K562 (cell line): ENCODE results near the gene FOXL2NB. TPM values are rescaled to one million over a fixed set of nuclear protein-coding genes. Genes with fewer than 3 reads are reported as not detected.
A peak's percentile ranks its signal among the peaks of the same experiment; 100 is the strongest.

Source experiments
- CCNT2 ChIP-seq: IDR thresholded peaks from 2 replicates; pipeline ENCODE4 v1.6.1; 2011; ENCODE audit warnings: borderline replicate concordance, low read depth, mild to moderate bottlenecking, moderate library complexity, mixed read lengths, low read length; ENCODE audit not compliant: insufficient read length; ENCODE audit errors: extremely low read depth
- CHAMP1 ChIP-seq: fragments of 450-650 bp; IDR thresholded peaks from 2 replicates; pipeline ENCODE4 v1.6.1; 2016; ENCODE audit warnings: mild to moderate bottlenecking
- CHD4 ChIP-seq: fragments of 200-600 bp; sonication (generic); IDR thresholded peaks from 3 replicates; pipeline ENCODE4 v1.6.1; 2012; ENCODE audit warnings: low read depth, mild to moderate bottlenecking, mixed read lengths, low read length, inconsistent platforms; ENCODE audit not compliant: insufficient read depth, insufficient replicate concordance, poor library complexity, severe bottlenecking
- DEAF1 ChIP-seq: fragments of 450-650 bp; formaldehyde crosslinking; IDR thresholded peaks from 2 replicates; pipeline ENCODE4 v1.4.0; 2020; ENCODE audit warnings: mild to moderate bottlenecking, moderate library complexity
- E2F4 ChIP-seq: sonication (generic); formaldehyde crosslinking; IDR thresholded peaks from 2 replicates; pipeline ENCODE4 v1.8.0; 2022; ENCODE audit warnings: mild to moderate bottlenecking, low read depth, missing genetic modification reagents
- EGR1 ChIP-seq: fragments of 450-650 bp; conservative IDR thresholded peaks from 2 replicates; pipeline ENCODE4 v1.6.1; 2017; ENCODE audit warnings: mild to moderate bottlenecking
- FOXJ2 ChIP-seq: fragments of 200-800 bp; sonication (Bioruptor generic); IDR thresholded peaks from 2 replicates; pipeline ENCODE4 v1.6.1; 2016; ENCODE audit warnings: missing genetic modification characterization, missing compliant biosample characterization
- MTA2 ChIP-seq: fragments of 450-650 bp; IDR thresholded peaks from 2 replicates; pipeline ENCODE4 v1.6.1; 2016; ENCODE audit warnings: low read depth
- ZKSCAN8 ChIP-seq: fragments of 200-800 bp; sonication (Bioruptor generic); IDR thresholded peaks from 2 replicates; pipeline ENCODE4 v1.6.1; 2016; ENCODE audit warnings: missing genetic modification characterization, missing compliant biosample characterization
- ZNF592 ChIP-seq: fragments of 450-650 bp; IDR thresholded peaks from 2 replicates; pipeline ENCODE4 v1.6.1; 2017; ENCODE audit warnings: antibody characterized with exemption, mild to moderate bottlenecking
- polyA plus RNA-seq, 8 experiments: library from polyadenylated mRNA; depleted of rRNA in 4 of 8; stranded (reverse) in 5 of 8; unstranded in 3 of 8; fragments of >200 nt; fragmentation: Nextera tagmentation in 2 of 8; fragmentation: Illumina TruSeq in 1 of 8; extraction: Ambion mirVana in 2 of 8; extraction: Trizol in 1 of 8; gene quantifications; 2 replicates each; pipeline versions ENCODE4 v1.2.1 to v1.2.3, GENCODE V29; 2011 to 2014; ENCODE audit warnings: inconsistent platforms in 1 of 8, missing spikeins in 1 of 8
- total RNA-seq, 7 experiments: library from RNA; depleted of rRNA in 6 of 7; stranded (reverse); fragments of >200 nt in 6 of 7; fragmentation: Illumina TruSeq in 2 of 7; extraction: Trizol in 2 of 7; gene quantifications; 2 replicates each; pipeline versions ENCODE4 v1.2.1 to v1.2.3, GENCODE V29; 2011 to 2021; ENCODE audit warnings: low replicate concordance in 1 of 7
- TF ChIP-seq, protein P1 (sequence below): sonication (generic); formaldehyde crosslinking; IDR thresholded peaks from 2 replicates; pipeline ENCODE4 v1.8.0; 2023; ENCODE audit warnings: mild to moderate bottlenecking, missing genetic modification reagents

The FOXL2NB gene
- total and polyA plus RNA-seq, 9 of the 15 experiments (the other 6 are each of a cell fraction or from before 2014, with no cell fraction given): 0.71 to 17.4 (median 9.0) TPM

- TF ChIP-seq CHAMP1 (0 out of 2 replicates have a peak, but pooled peaks have one; percentile 16), CCNT2 (peak; percentile 42), EGR1 (peak; percentile 27), ZKSCAN8 (CRISPR knock-in tag) (no peak), DEAF1 (CRISPR knock-in tag) (peak; percentile 37; the same call in 1 of the 2 replicates), E2F4 (CRISPR knock-in tag) (no peak), ZNF592 (peak; percentile 57), FOXJ2 (no peak), MTA2 (no peak), CHD4 (peak; percentile 70)
- TF ChIP-seq, protein P1, sequence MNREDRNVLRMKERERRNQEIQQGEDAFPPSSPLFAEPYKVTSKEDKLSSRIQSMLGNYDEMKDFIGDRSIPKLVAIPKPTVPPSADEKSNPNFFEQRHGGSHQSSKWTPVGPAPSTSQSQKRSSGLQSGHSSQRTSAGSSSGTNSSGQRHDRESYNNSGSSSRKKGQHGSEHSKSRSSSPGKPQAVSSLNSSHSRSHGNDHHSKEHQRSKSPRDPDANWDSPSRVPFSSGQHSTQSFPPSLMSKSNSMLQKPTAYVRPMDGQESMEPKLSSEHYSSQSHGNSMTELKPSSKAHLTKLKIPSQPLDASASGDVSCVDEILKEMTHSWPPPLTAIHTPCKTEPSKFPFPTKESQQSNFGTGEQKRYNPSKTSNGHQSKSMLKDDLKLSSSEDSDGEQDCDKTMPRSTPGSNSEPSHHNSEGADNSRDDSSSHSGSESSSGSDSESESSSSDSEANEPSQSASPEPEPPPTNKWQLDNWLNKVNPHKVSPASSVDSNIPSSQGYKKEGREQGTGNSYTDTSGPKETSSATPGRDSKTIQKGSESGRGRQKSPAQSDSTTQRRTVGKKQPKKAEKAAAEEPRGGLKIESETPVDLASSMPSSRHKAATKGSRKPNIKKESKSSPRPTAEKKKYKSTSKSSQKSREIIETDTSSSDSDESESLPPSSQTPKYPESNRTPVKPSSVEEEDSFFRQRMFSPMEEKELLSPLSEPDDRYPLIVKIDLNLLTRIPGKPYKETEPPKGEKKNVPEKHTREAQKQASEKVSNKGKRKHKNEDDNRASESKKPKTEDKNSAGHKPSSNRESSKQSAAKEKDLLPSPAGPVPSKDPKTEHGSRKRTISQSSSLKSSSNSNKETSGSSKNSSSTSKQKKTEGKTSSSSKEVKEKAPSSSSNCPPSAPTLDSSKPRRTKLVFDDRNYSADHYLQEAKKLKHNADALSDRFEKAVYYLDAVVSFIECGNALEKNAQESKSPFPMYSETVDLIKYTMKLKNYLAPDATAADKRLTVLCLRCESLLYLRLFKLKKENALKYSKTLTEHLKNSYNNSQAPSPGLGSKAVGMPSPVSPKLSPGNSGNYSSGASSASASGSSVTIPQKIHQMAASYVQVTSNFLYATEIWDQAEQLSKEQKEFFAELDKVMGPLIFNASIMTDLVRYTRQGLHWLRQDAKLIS: no peak; the same call in 1 of the 2 replicates
Observed at GRCh38 chr3:138935863-138936740, 10.9 kb upstream of the FOXL2NB start (continued).
